Smooth muscle cell of the brain vasculature (primary cell): ENCODE measurements around the gene SERBP1.
"Not testable (repeated sequence)": the region's sequence is repeated elsewhere in the genome, so short reads cannot be mapped to it uniquely, and the experiment has no call there.

ENCODE experiments used
- DNase-seq: peaks from one replicate; pipeline ENCODE4 v3.0.0-alpha.2; 2012; ENCODE audit warnings: low read depth, low spot score

Gene SERBP1

GRCh38 chr1:67430358-67431155 is at the start of gene SERBP1:
SERBP1 (minus strand) TSS chr1:67430402; CDS start chr1:67430300, 102 bp downstream.
- DNase-seq = peak; percentile 94

DNA sequence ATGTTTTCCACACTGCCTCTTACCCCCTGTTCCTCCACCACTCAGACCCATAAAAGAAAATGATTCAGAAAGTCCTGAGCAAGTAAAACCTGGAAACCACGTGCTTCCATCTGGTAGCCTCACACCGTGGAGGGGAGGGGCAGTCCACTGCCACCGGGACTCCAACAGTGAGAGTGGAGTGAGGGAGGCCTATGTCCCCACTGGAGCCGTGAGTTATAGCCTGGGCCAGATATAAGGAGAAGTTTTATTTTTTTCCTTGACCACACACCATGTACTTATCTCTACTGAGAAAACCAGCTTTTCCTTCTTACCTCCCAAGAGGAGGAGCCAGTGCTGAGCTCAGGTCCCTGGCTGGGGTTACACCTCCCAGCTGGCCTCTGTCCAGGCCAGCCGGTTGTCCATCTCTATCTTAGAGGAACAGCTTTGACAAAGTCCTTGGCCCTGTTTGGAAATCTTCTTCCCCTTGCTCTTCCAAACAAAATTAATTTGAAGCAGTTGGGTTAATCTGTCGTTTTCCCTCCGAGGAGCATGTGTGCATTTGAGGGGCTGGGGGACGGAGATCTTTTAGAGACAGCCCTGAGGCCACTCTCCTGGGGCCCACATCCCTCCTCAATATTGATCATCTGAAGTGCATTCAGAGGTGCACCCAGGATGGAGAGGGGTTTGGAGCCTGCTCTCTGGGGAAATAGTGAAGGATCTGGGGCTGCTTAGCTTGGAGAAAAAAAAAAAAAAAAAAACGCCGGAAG is 49.1 kb upstream of the SERBP1 start:
- no peak for DNase-seq

DNA sequence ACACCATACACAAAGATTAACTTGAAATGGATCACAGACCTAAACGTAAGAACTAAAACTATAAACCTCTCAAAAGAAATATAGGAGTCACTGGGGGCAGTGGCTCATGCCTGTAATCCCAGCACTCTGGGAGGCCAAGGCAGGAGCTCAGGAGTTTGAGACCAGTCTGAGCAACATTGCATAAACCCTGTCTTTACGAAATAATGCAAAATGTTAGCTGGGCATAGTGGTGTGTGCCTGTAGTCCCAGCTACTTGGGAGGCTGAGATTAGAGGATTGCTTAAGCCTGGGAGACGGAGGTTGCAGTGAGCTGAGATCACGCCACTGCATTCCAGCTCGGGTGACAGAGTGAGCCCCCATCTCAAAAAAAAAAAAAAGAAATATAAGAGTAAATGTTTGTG is 46.7 kb upstream of the SERBP1 start:
- no peak for DNase-seq

- DNase-seq = no peak
These were observed 45.8 kb upstream of the SERBP1 start for GRCh38 chr1:67476006-67476482.

- no peak for DNase-seq
These were observed 41.9 kb upstream of the SERBP1 start for GRCh38 chr1:67472056-67472455.

DNA sequence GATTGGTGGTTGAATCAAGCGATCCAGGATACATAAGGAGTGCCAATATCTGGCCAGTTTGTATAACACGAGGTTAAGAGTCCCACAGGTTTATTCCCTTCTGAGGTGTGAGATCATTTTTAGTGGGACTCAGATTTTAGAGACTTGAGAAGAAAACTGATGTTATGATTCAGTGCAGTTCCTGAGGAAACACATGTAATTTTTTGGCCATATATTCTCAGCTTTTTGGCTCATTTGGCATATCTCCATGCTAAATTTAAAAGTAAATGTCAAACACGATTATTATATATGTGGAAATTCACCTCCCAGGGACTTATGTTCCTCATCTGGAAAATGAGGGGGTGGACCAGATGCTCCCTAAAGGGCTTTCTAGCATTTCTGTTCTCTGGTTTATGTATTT is 39.2 kb upstream of the SERBP1 start:
- DNase-seq = no peak

DNA sequence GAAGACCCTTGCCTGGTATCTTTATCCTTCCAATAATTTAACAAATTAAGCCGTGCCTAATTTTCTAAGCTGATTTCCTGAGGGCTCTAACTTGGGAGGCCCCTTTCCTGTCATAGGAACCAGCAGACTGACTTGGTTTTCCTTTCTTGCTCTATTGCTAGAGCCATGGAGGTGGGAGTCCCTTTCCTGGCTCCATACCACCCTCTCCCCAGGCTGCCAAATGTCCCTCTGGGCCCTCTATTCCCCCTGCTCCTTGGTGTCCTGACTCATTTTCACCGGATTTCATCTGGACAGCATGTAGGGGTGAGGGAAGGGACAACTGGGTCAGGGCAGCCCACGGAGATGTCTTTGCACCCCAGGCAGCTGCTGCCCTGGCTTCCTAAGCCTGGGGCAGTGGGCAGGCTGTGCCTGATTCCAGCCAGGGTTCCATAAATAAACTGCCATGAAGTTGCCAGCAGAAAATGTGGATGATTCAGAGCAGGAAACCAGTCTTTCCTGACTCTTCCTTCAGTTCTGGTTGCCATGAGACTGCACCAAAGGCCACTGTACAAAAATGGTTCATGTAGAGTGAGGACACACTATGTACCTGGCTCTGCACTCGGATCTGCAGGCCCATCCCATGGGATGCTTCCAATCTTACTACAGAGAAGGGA is 38.0 kb upstream of the SERBP1 start:
- DNase-seq = no peak

DNA sequence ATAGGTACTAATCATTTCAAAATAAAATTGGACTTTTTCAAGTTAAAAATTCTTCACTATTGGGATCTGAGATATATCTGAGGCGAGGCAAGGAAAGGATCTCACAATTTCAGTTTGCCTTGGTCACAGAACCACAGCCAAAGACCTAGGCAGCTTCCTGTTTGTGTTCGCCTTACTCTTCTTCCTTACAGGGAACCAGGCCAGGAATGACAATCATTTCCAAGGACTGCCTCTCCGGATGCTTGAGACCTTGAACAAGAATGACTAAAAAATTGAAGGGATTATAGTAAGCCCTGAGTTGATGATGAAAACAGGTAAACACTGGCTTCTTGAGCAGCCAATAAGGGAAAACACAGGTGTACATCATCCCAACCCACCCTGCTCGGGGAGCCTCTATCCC is 35.2 kb upstream of the SERBP1 start:
- DNase-seq = no peak

GRCh38 chr1:67464746-67465145 is 34.5 kb upstream of the SERBP1 start:
- no peak for DNase-seq

DNA sequence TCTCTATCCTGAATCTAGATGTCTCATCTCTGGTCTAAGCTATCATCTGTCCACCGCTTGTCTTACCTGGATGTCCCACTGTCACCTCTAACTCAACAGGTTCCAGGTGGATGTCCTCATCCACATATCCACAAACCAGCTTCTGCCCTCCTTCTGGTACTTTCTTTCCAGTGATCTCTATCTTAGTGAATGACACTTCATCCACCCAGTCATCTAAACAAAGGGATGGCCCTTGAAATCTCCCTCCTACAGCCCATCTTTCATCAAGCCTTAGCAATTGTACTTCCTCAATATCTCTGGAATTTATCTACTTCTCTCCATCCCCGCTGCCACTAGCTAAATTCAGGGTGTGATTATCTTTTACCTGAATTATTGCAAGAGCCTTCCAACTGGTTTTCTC is 33.9 kb upstream of the SERBP1 start:
- no peak for DNase-seq

GRCh38 chr1:67463298-67463955 is 33.2 kb upstream of the SERBP1 start:
- DNase-seq = no peak

DNA sequence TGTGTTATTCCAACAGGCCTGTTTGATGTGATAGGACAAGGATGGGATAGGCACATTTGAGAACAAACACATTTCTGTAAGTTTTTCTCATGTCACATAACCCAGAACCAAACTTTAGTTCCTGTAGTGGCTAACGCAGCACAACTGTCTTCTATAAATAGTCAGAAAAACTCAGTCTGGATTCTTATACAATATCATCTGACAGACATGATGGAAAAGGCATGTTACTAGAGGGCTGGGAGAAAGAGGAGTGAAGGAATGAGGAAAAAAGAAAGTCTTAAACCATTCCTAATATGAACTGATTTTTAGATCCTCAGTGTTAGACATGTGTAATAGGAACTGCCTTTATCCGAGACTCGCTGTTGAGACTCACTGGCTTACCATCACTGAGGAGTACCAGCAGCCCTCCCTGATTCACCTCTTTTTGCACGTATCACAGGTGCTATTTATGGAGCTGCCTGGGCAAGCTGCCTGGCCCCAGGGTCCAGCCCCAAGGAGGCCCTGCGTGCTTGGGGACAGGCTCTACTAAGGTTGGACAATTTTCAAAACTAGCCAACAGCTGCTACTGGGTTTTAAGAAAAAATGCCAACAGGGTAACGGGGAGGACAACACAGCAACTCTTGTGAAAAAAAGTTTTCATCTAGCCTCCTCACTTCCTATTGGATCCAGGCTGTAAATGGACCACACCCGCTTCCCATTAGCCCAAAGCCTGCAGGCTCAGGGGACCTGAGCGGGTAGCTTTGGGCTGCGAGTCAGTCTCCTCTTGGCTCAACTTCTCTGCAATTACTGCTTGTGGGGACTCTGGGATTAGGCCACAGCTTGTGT is 30.7 kb upstream of the SERBP1 start:
- DNase-seq = no peak

DNA sequence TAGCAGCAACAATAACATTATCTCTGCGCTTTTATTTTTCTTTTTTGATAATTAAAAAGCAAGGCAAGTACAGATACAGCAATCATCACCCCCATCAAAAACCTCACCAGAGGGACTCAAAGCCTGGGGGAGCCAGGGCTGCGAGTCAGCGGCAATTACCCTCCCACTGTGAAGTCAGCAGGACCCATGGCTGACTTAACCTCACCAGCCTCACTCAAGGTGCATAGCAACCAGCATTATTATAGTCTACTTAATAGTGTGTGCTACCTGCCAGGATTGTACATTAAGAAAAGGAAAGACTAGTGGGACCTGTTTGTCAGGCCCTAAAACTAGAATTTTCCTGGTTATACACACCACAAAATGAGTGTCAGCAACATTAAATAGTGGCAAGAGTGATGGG is 28.9 kb upstream of the SERBP1 start:
- no peak for DNase-seq

DNA sequence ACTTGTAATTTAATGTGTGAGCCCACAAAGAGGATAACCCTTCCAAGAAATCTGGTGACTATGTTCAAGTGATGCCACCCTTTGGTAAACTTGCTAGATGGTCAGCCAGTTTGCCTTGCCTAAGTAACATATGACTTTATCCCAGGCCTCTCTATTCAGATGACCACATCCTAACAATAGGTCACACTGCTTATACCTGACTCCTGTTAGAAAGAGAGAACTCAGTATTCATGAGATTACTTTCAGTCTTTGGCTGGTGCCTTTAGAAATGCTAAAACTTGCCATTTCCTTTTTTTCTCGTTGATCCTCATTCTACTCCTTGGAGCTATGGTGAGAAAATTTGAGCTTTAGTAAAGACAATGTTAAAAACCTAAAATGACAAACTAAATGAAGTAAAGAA is 28.5 kb upstream of the SERBP1 start:
- DNase-seq = no peak

DNA sequence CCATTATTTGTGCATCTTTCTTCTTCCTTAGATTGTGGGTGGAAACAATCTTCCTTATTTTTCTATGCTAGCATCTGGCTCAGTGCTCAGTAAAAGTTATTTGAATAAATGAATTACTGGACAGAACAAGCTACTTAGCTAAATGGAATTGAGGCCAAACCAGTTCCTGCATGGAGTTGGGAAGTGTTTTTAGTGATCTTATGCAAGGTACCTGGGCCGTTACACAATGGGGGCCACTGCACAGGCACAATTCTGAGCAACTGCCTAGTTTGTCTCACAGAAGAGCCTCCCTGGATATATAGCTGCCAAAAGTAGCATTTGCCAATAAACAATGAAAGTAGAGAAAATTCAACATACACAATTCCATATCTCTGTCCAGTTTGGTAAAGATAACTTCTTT is 27.0 kb upstream of the SERBP1 start:
- DNase-seq = no peak

DNA sequence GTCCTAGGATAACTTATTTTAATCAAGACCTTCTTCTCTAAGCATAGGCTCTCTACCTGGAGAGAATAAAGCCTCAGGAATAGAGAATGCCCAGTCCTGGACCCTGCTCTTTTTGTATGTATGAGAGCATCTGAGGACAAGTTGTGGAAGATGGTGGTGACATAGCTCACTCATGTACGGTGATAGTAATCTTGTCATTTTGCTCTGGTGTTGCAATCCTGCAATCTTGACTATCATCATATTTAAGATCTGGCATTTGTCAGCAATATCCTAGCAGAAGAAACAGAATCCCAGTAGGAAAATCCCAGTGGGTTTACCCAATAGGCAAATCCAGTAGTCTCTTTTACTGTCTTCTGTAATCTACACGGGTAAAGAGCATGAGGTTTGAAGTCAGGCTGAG is 21.6 kb upstream of the SERBP1 start:
- no peak for DNase-seq

GRCh38 chr1:67451356-67451755 is 21.2 kb upstream of the SERBP1 start:
- DNase-seq = no peak

GRCh38 chr1:67446893-67447292 is 16.7 kb upstream of the SERBP1 start:
- DNase-seq = no peak

- not testable (repeated sequence) for DNase-seq
These were observed 15.8 kb upstream of the SERBP1 start for GRCh38 chr1:67446014-67446413.

DNA sequence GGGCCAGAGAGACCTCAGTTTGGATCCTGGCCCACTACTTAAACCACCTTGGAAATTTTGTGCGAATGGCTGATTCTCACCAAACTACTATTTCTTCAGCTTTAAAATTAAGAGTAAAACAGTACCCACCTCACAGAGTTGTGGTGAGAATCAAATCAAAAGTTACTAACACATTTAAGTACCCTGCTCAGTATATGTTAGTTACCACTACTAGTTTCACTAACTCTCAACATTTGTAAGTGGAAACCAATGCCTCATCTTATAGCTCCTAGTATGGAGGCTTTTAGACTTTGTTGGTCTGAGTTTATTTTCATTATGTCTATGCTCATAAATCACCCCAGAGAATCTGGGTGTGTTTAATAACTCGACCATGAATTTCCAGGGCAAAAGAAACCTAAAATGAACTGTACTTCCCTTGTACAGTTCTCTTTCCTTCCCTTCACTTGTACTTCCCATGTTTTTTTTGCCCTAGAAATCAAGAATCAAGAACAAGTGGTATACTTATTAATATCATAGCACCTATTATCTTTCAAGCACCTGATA is 11.6 kb upstream of the SERBP1 start:
- no peak for DNase-seq

DNA sequence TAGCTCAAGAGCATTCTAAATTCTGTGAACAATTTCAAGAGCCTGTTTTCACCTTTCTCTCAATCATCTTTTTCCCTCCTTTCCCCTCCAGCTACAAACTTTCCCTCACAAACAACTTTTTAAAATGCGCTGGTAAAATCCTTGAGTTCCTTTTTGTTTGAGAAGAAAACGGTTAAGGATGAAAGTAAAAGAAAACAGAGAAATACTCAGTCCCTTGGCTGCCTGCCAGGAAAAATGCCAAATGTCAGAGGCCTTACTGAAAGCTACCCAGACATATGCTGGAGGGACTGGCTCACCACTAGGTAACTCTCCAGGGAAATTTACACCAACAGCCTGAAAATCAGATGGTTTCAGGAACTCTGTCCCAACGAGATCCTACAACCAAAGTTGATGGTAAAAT is 11.0 kb upstream of the SERBP1 start:
- DNase-seq = peak; percentile 67
